GM12878 (cell line): ENCODE results near the gene SOAT2. TPM values are rescaled to one million over a fixed set of nuclear protein-coding genes. Genes with fewer than 3 reads are reported as not detected.

Source experiments
- ATAC-seq: fragments of 200-7000 bp; cut with Tn5 transposase; 3 replicates; pipeline ENCODE4 v1.9.1; 2020; ENCODE audit warnings: mild to moderate bottlenecking, moderate library complexity
- BruUV-seq: library from RNA; stranded (reverse); fragments of 400-500 nt; replicated peaks from 2 replicates; lab custom pipeline; 2021; lab: Mats Ljungman, UMichigan
- CTCF ChIA-PET: fragments of 300-600 bp; sonication (Branson Sonifier 250); formaldehyde crosslinking; extraction: SDS; loops from one replicate; lab custom pipeline; 2021; ENCODE audit warnings: inconsistent platforms; lab: Yijun Ruan, JAX
- POLR2A ChIA-PET: fragments of 350-600 bp; formaldehyde crosslinking; extraction: SDS; loops from one replicate; lab custom pipeline; 2021; ENCODE audit warnings: inconsistent platforms; lab: Charles Lee
- RAD21 ChIA-PET: fragments of 300-600 bp; sonication (Branson Sonifier 250); formaldehyde crosslinking; loops from one replicate; lab custom pipeline; 2023; ENCODE audit warnings: antibody characterized with exemption; ENCODE audit not compliant: unreplicated experiment; lab: Charles Lee
- SMC1A ChIA-PET: fragments of 300-600 bp; sonication (Branson Sonifier 250); formaldehyde crosslinking; loops from one replicate; lab custom pipeline; 2023; ENCODE audit not compliant: unreplicated experiment, uncharacterized antibody; lab: Charles Lee
- DNase-seq: peaks from one replicate; pipeline ENCODE4 v3.0.0-alpha.2; 2011; ENCODE audit warnings: low read depth, low spot score
- FAIRE-seq: peaks from 3 replicates; lab custom pipeline; 2011; peaks lifted over from hg19 to GRCh38; lab: Jason Lieb, UNC
- H2AFZ ChIP-seq: 2 replicates; pipeline ENCODE4 v1.6.0; 2011; ENCODE audit warnings: low read depth, low read length, control low read depth; ENCODE audit not compliant: control insufficient read depth
- H3K27ac ChIP-seq: 2 replicates; pipeline ENCODE4 v1.5.1; 2011; ENCODE audit warnings: control low read depth; ENCODE audit not compliant: control insufficient read depth, insufficient read depth
- H3K27me3 ChIP-seq, 2 experiments: replicated peaks in 1 of 2; 2 replicates each; pipeline versions ENCODE4 v1.6.0 to v1.6.1; 2011; ENCODE audit warnings: low read length in 1 of 2; ENCODE audit not compliant: control insufficient read depth in 2 of 2, insufficient read depth in 2 of 2
- H3K36me3 ChIP-seq, 2 experiments: 2 replicates each; pipeline ENCODE4 v1.5.1; 2011; ENCODE audit warnings: low read length in 1 of 2; ENCODE audit not compliant: control insufficient read depth in 2 of 2, insufficient read depth in 2 of 2
- H3K4me1 ChIP-seq: 2 replicates; pipeline ENCODE4 v1.6.1; 2011; ENCODE audit warnings: mild to moderate bottlenecking, low read length, moderate library complexity, mixed read lengths; ENCODE audit not compliant: control insufficient read depth, insufficient read depth
- H3K4me2 ChIP-seq: 2 replicates; pipeline ENCODE4 v1.6.0; 2011; ENCODE audit warnings: control low read depth; ENCODE audit not compliant: control insufficient read depth, insufficient read depth
- H3K4me3 ChIP-seq: fragments of 200-600 bp; sonication (generic); 2 replicates; pipeline ENCODE4 v1.5.1; 2016
- H3K79me2 ChIP-seq: 2 replicates; pipeline ENCODE4 v1.6.0; 2011; ENCODE audit warnings: low read length; ENCODE audit not compliant: control insufficient read depth, insufficient read depth
- H3K9ac ChIP-seq: 2 replicates; pipeline ENCODE4 v1.8.0; 2011; ENCODE audit warnings: low read length, control low read depth, mixed read lengths; ENCODE audit not compliant: control insufficient read depth, insufficient read depth
- H3K9me3 ChIP-seq: replicated peaks from 3 replicates; pipeline ENCODE4 v1.5.1; 2011; ENCODE audit warnings: mild to moderate bottlenecking, low read length; ENCODE audit not compliant: control insufficient read depth, insufficient read depth
- H4K20me1 ChIP-seq: 2 replicates; pipeline ENCODE4 v1.6.0; 2011; ENCODE audit not compliant: control insufficient read depth, insufficient read depth
- BRCA1 ChIP-seq: IDR thresholded peaks from 2 replicates; pipeline ENCODE4 v1.6.1; 2011; ENCODE audit warnings: low read depth, low read length, improper control_type of control experiment
- CBX5 ChIP-seq: sonication (generic); IDR thresholded peaks from 2 replicates; pipeline ENCODE4 v1.6.1; 2016; ENCODE audit warnings: low read depth, moderate library complexity, mild to moderate bottlenecking, inconsistent platforms
- CREM ChIP-seq: IDR thresholded peaks from 2 replicates; pipeline ENCODE4 v1.6.1; 2014; ENCODE audit warnings: antibody characterized with exemption, low read depth
- PBX3 ChIP-seq: IDR thresholded peaks from 2 replicates; pipeline ENCODE4 v1.6.1; 2011; ENCODE audit warnings: mild to moderate bottlenecking, low read depth, low read length, moderate library complexity; ENCODE audit not compliant: insufficient replicate concordance
- PML ChIP-seq: IDR thresholded peaks from 2 replicates; pipeline ENCODE4 v1.6.1; 2012; ENCODE audit warnings: low read length, inconsistent platforms
- SP1 ChIP-seq: IDR thresholded peaks from one replicate; pipeline ENCODE4 v1.6.1; 2011; ENCODE audit warnings: low read depth, low read length
- SUZ12 ChIP-seq: fragments of 200-600 bp; sonication (generic); IDR thresholded peaks from one replicate; pipeline ENCODE4 v1.6.1; 2018; ENCODE audit warnings: antibody characterized with exemption, mild to moderate bottlenecking; ENCODE audit not compliant: unreplicated experiment
- WGBS: methylation state at CpG from one replicate; pipeline ENCODE4 v1.1.6; 2016; ENCODE audit warnings: low lambda C conversion rate; ENCODE audit not compliant: insufficient replicate concordance, insufficient coverage; ENCODE audit errors: missing lambda C conversion rate; 5-methylcytosine and 5-hydroxymethylcytosine counted together
- in situ Hi-C: fragments of 300-500 bp; cut with MboI; formaldehyde crosslinking; loops from 9 replicates; pipeline ENCODE4 v1.14.3; 2018; ENCODE audit warnings: mixed read lengths
- intact Hi-C: fragments of 100-400 bp; cut with micrococcal nuclease; formaldehyde crosslinking; loops from one replicate; pipeline ENCODE4 v1.14.2; 2022; ENCODE audit not compliant: unreplicated experiment
- polyA plus RNA-seq, 11 experiments: library from polyadenylated mRNA; depleted of rRNA in 4 of 11; unstranded in 6 of 11; stranded (reverse) in 5 of 11; fragments of >200 nt; fragmentation: Nextera tagmentation in 4 of 11; fragmentation: Illumina TruSeq in 1 of 11; extraction: Ambion mirVana in 4 of 11; extraction: Trizol in 1 of 11; gene quantifications; 1 replicate in 1 of 11; 2 replicates in 10 of 11; pipeline versions ENCODE4 v1.2.1 to v1.2.3, GENCODE V29; 2011 to 2016; ENCODE audit warnings: inconsistent platforms in 2 of 11, missing spikeins in 2 of 11, low read depth in 1 of 11
- total RNA-seq, 4 experiments: library from RNA; depleted of rRNA in 3 of 4; stranded (reverse); fragments of >200 nt in 3 of 4; fragmentation: Illumina TruSeq in 1 of 4; extraction: Trizol in 1 of 4; gene quantifications; 2 replicates each; pipeline versions ENCODE4 v1.2.1 to v1.2.3, GENCODE V29; 2013 to 2021
- TF ChIP-seq, protein P1 (sequence below): fragments of 450-650 bp; conservative IDR thresholded peaks from 2 replicates; pipeline ENCODE4 v1.6.1; 2017; ENCODE audit warnings: mild to moderate bottlenecking, moderate library complexity

SOAT2 gene
- total and polyA plus RNA-seq, 10 of the 15 experiments (the other 5 are each of a cell fraction or from before 2014, with no cell fraction given) = 0.08 to 1.7 (median 0.69) TPM

DNA sequence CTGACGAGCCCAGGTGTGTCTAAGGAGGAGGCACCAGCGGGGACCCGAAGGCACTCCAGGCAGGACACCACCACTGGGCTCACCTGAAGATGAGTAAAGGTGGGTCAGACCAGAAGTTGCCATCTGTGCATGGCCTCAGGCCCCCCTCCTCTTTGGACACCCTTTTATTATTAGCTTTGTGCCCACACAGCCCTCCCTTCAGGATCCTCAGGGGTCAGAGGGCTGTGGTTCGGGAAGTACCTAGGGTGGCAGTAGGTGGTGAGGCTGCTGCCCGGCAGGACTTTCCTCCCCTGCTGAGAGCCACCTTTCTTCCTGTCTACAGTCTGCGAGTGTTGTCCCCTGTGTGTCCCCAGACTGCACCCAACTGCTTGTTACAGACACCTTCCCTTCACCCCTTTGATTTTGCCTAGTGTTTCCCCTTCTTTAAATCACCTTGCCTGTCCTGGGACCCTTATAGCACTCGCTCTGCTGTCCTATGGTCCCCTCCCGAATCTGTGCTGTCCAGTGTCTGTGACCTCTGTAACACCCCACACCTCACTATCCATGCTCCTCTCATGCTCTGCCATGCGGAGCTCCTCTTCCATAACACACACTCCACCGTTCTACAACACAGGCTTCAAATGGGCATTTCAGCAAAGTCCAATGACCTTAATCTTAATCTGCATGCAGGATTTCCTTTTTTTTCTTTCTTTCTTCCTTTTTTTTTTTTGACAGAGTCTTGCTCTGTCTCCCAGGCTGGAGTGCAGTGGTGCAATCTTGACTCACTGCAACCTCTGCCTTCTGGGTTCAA lies 25.7 kb downstream of the SOAT2 start:
- ChIA-PET SMC1A (interaction anchor here (0.6 to 1.6 kb wide), 3 partner anchors 8 to 22 kb away, joined by 3 to 4 read pairs (median 3); no protein-coding TSS in a partner anchor), CTCF (interaction anchor here (1.3 to 1.6 kb wide), 2 partner anchors 8 to 30 kb away, joined by 3 to 4 read pairs; no protein-coding TSS in a partner anchor), POLR2A (no interaction called here), RAD21 (no interaction called here)
- Histone ChIP-seq H4K20me1 (no peaks in the 10 kb centered on the region), H2AFZ (no peak overlapping the region), H3K79me2 (no peaks in the 10 kb centered on the region), H3K36me3 (no peaks in the 10 kb centered on the region), H3K4me1 (no peaks in the 10 kb centered on the region), H3K9ac (no peak overlapping the region), H3K9me3 (no peaks in the 10 kb centered on the region), H3K4me3 (no peak overlapping the region), H3K4me2 (no peak overlapping the region), H3K27ac (no peak overlapping the region), H3K27me3 (no peaks in the 10 kb centered on the region; a peak in 1 of 4 replicates)
- WGBS = 47% methylated on average over 10 of the region's 10 CpGs
- intact Hi-C loops (no loop called here), in situ Hi-C loops (no loop called here)
- DNase-seq (no peak), FAIRE-seq (no peak), ATAC-seq (peak; percentile 52)
- TF ChIP-seq BRCA1 (no peak), PBX3 (no peak), CREM (no peak), PML (no peak), SP1 (no peak), CBX5 (no peak), SUZ12 (no peak)
- TF ChIP-seq, protein P1, sequence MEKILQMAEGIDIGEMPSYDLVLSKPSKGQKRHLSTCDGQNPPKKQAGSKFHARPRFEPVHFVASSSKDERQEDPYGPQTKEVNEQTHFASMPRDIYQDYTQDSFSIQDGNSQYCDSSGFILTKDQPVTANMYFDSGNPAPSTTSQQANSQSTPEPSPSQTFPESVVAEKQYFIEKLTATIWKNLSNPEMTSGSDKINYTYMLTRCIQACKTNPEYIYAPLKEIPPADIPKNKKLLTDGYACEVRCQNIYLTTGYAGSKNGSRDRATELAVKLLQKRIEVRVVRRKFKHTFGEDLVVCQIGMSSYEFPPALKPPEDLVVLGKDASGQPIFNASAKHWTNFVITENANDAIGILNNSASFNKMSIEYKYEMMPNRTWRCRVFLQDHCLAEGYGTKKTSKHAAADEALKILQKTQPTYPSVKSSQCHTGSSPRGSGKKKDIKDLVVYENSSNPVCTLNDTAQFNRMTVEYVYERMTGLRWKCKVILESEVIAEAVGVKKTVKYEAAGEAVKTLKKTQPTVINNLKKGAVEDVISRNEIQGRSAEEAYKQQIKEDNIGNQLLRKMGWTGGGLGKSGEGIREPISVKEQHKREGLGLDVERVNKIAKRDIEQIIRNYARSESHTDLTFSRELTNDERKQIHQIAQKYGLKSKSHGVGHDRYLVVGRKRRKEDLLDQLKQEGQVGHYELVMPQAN = no peak
- BruUV-seq = no TSS peak
